Measurements from ENCODE around the gene COL8A1. TPM values are rescaled to one million over a fixed set of nuclear protein-coding genes. Genes with fewer than 3 reads are reported as not detected.

The COL8A1 gene
- total and polyA plus RNA-seq, 9 of the 15 experiments (the other 6 are each of a cell fraction or from before 2014, with no cell fraction given) = 0.07 TPM; not detected in 8

- no peaks in the 10 kb centered on the region for H3K9me3 ChIP-seq (replicated peaks; ENCODE audit: control insufficient read depth, insufficient read depth, low read depth, low read length)
- in situ Hi-C loops (cut with MboI) = no loop called here
- DNase-seq (ENCODE audit: extremely low read depth in 1 of 4, low spot score in 3 of 4) (peak; percentile 8 to 29 (median 15)), ATAC-seq (peak; percentile 76), FAIRE-seq (no peak)
- BruUV-seq (replicated peaks) = no TSS peak
- H3K9ac ChIP-seq (ENCODE audit: insufficient read depth in 1 of 2, low read depth in 2 of 2, low read length in 2 of 2) = no peak overlapping the region
- H3K27ac ChIP-seq (ENCODE audit: extremely low read depth, low read depth, low read length) = no peak overlapping the region
- no peak overlapping the region for H3K4me3 ChIP-seq
- no peak overlapping the region for H2AFZ ChIP-seq (ENCODE audit: low read depth, low read length)
- H3K4me1 ChIP-seq (replicated peaks in 1 of 2; ENCODE audit: control insufficient read depth in 2 of 2, insufficient read depth in 2 of 2, low read length in 2 of 2) = no peaks in the 10 kb centered on the region
- H3K27me3 ChIP-seq (ENCODE audit: control insufficient read depth in 2 of 2, insufficient read depth in 2 of 2, low read length in 2 of 2) = no peaks in the 10 kb centered on the region
- H3K9me1 ChIP-seq (ENCODE audit: control insufficient read depth, insufficient read depth, low read length) = no peaks in the 10 kb centered on the region
- H3K4me2 ChIP-seq (ENCODE audit: insufficient read depth, low read length) = no peak overlapping the region
- intact Hi-C loops (cut with micrococcal nuclease) = loop anchor here (1.0 to 5.0 kb wide), 3 partner anchors 108 to 162 kb away; no protein-coding TSS in a partner anchor
- WGBS (ENCODE audit: insufficient coverage, low coverage, missing lambda C conversion rate) = 2% methylated on average over 5 of the region's 5 CpGs
- ChIA-PET POLR2A (interaction anchor here (0.7 kb wide), 1 partner anchor 10 kb away, joined by 3 read pairs; no protein-coding TSS in a partner anchor), CTCF (ENCODE audit: low intra/inter-chr PET ratio) (interaction anchor here (0.7 to 1.2 kb wide), 6 partner anchors 107 to 267 kb away, joined by 3 to 5 read pairs (median 4); no protein-coding TSS in a partner anchor)
- H4K20me1 ChIP-seq (replicated peaks; ENCODE audit: control insufficient read depth, insufficient read depth, low read length) = no peaks in the 10 kb centered on the region
- no peaks in the 10 kb centered on the region for H3K36me3 ChIP-seq (ENCODE audit: control insufficient read depth, insufficient read depth, low read length)
- no peaks in the 10 kb centered on the region for H3K79me2 ChIP-seq (ENCODE audit: control insufficient read depth, insufficient read depth, low read length)
- TF ChIP-seq DEAF1 (CRISPR knock-in tag; IDR thresholded peaks at IDR 0.05) = 0 out of 2 replicates have a peak, but pooled peaks have one; percentile 19
- TF ChIP-seq ZNF717 (CRISPR knock-in tag; IDR thresholded peaks at IDR 0.05) = no peak
- TF ChIP-seq U2AF2 (optimal IDR thresholded peaks at IDR 0.05; ENCODE audit: low read depth, low read length) = no peak
- TF ChIP-seq RAD21 (CRISPR knock-in tag; conservative IDR thresholded peaks at IDR 0.05 in 1 of 2, IDR thresholded peaks at IDR 0.05 in 1 of 2) = peak; percentile 61 to 63
- TF ChIP-seq ZFP36 (IDR thresholded peaks at IDR 0.05; ENCODE audit: low read depth, low read length, partially characterized antibody) = no peak
- TF ChIP-seq CTCFL (IDR thresholded peaks at IDR 0.05; ENCODE audit: borderline replicate concordance, insufficient read depth, low read depth, low read length, poor library complexity, severe bottlenecking) = peak; percentile 45
- TF ChIP-seq TOE1 (IDR thresholded peaks at IDR 0.05; ENCODE audit: borderline replicate concordance) = no peak
- TF ChIP-seq TOE1 (CRISPR knock-in tag; IDR thresholded peaks at IDR 0.05; ENCODE audit: borderline replicate concordance, low read depth) = no peak
- no peak for TF ChIP-seq KLF13 (tag; IDR thresholded peaks at IDR 0.05; ENCODE audit: borderline replicate concordance, low read depth)
Measured at GRCh38 chr3:99645277-99646106, 7.1 kb downstream of the COL8A1 start.
